GM23338 (cell line): ENCODE results near the gene CASP2. TPM values are rescaled to one million over a fixed set of nuclear protein-coding genes. Genes with fewer than 3 reads are reported as not detected.

Experiments used
- ATAC-seq: fragments of 200-7000 bp; cut with Tn5 transposase; 3 replicates; pipeline ENCODE4 v1.9.1; 2020
- DNase-seq: peaks from one replicate; pipeline ENCODE4 v3.0.0-alpha.2; 2015; ENCODE audit warnings: low spot score
- H2AFZ ChIP-seq: fragments of 200-600 bp; sonication (generic); 2 replicates; pipeline ENCODE4 v1.8.0; 2016; ENCODE audit warnings: antibody characterized with exemption, mild to moderate bottlenecking, moderate library complexity
- H3F3A ChIP-seq: fragments of 200-600 bp; sonication (generic); replicated peaks from 2 replicates; pipeline ENCODE4 v1.8.0; 2017; ENCODE audit warnings: antibody characterized with exemption, mixed run types, low read depth
- H3K27ac ChIP-seq: fragments of 200-600 bp; sonication (generic); 2 replicates; pipeline ENCODE4 v1.6.1; 2016; ENCODE audit warnings: low read depth
- H3K27me3 ChIP-seq: fragments of 200-600 bp; sonication (generic); 2 replicates; pipeline ENCODE4 v1.8.0; 2016; ENCODE audit warnings: mild to moderate bottlenecking, mixed run types, moderate library complexity; ENCODE audit not compliant: insufficient read depth
- H3K36me3 ChIP-seq: fragments of 200-600 bp; sonication (generic); 2 replicates; pipeline ENCODE4 v1.8.0; 2016; ENCODE audit warnings: mild to moderate bottlenecking; ENCODE audit not compliant: insufficient read depth
- H3K4me1 ChIP-seq: fragments of 200-600 bp; sonication (generic); 2 replicates; pipeline ENCODE4 v1.8.0; 2016; ENCODE audit warnings: mild to moderate bottlenecking, moderate library complexity; ENCODE audit not compliant: insufficient read depth
- H3K4me2 ChIP-seq: fragments of 200-600 bp; sonication (generic); 2 replicates; pipeline ENCODE4 v1.7.1; 2017; ENCODE audit warnings: mixed run types
- H3K4me3 ChIP-seq: fragments of 200-600 bp; sonication (generic); 2 replicates; pipeline ENCODE4 v1.6.1; 2016; ENCODE audit warnings: mixed run types
- H3K79me2 ChIP-seq: fragments of 200-600 bp; sonication (generic); replicated peaks from 2 replicates; pipeline ENCODE4 v1.8.0; 2017; ENCODE audit warnings: mild to moderate bottlenecking; ENCODE audit not compliant: insufficient read depth
- H3K9me2 ChIP-seq: fragments of 200-600 bp; sonication (generic); 2 replicates; pipeline ENCODE4 v1.8.0; 2017; ENCODE audit not compliant: insufficient read depth
- H4K20me1 ChIP-seq: fragments of 200-600 bp; sonication (generic); replicated peaks from 2 replicates; pipeline ENCODE4 v1.8.0; 2017; ENCODE audit warnings: mild to moderate bottlenecking; ENCODE audit not compliant: insufficient read depth
- H3K27ac Mint-ChIP-seq: 2 replicates; pipeline ENCODE4 v1.8.0; 2020; ENCODE audit warnings: inconsistent platforms, mild to moderate bottlenecking, moderate library complexity, mixed read lengths
- H3K27me3 Mint-ChIP-seq: 3 replicates; pipeline ENCODE4 v1.8.0; 2022; ENCODE audit warnings: low read depth, mild to moderate bottlenecking, moderate library complexity, mixed read lengths, inconsistent platforms; ENCODE audit not compliant: insufficient read depth, poor library complexity
- H3K36me3 Mint-ChIP-seq: 3 replicates; pipeline ENCODE4 v1.8.0; 2021; ENCODE audit warnings: low read depth, mild to moderate bottlenecking, inconsistent platforms, moderate library complexity, mixed read lengths
- H3K4me1 Mint-ChIP-seq: 3 replicates; pipeline ENCODE4 v1.8.0; 2020; ENCODE audit warnings: mild to moderate bottlenecking, inconsistent platforms, mixed read lengths
- H3K4me3 Mint-ChIP-seq: 3 replicates; pipeline ENCODE4 v1.8.0; 2021; ENCODE audit warnings: moderate library complexity, mild to moderate bottlenecking, inconsistent platforms, mixed read lengths
- H3K9me3 Mint-ChIP-seq: 3 replicates; pipeline ENCODE4 v1.8.0; 2020; ENCODE audit warnings: moderate library complexity, mild to moderate bottlenecking, inconsistent platforms, mixed read lengths
- CREB1 ChIP-seq: fragments of 250-450 bp; sonication (Bioruptor Pico); IDR thresholded peaks from 2 replicates; pipeline ENCODE4 v1.5.0; 2020; ENCODE audit warnings: low read depth, mild to moderate bottlenecking, moderate library complexity
- CTCF ChIP-seq, 2 experiments: fragments of 200-600 bp in 1 of 2; sonication (generic) in 1 of 2; conservative IDR thresholded peaks; 2 replicates each; pipeline versions ENCODE4 v1.5.1 to v1.6.1; 2016 to 2017; ENCODE audit warnings: antibody characterized with exemption in 2 of 2, low read depth in 2 of 2, mild to moderate bottlenecking in 2 of 2, moderate library complexity in 1 of 2
- ETS1 ChIP-seq: IDR thresholded peaks from 2 replicates; pipeline ENCODE4 v1.6.1; 2016; ENCODE audit warnings: antibody characterized with exemption
- EZH2 ChIP-seq: fragments of 200-600 bp; sonication (generic); IDR thresholded peaks from one replicate; pipeline ENCODE4 v1.8.0; 2017; ENCODE audit warnings: antibody characterized with exemption, mild to moderate bottlenecking, low read depth; ENCODE audit not compliant: unreplicated experiment
- EZH2phosphoT487 ChIP-seq: fragments of 200-600 bp; sonication (generic); IDR thresholded peaks from one replicate; pipeline ENCODE4 v1.8.1; 2018; ENCODE audit warnings: antibody characterized with exemption; ENCODE audit not compliant: unreplicated experiment
- NANOG ChIP-seq: IDR thresholded peaks from 2 replicates; pipeline ENCODE4 v1.6.1; 2016; ENCODE audit warnings: antibody characterized with exemption, borderline replicate concordance
- POLR2AphosphoS5 ChIP-seq: IDR thresholded peaks from 2 replicates; pipeline ENCODE4 v1.6.1; 2016; ENCODE audit warnings: antibody characterized with exemption, low read depth
- STAT1 ChIP-seq: IDR thresholded peaks from one replicate; pipeline ENCODE4 v1.6.1; 2016; ENCODE audit warnings: antibody characterized with exemption; ENCODE audit not compliant: unreplicated experiment
- ZNF114 ChIP-seq: fragments of 250-450 bp; sonication (Bioruptor Pico); IDR thresholded peaks from 2 replicates; pipeline ENCODE4 v1.5.0; 2020; ENCODE audit warnings: mild to moderate bottlenecking, moderate library complexity
- ZNF462 ChIP-seq: fragments of 250-450 bp; sonication (Bioruptor Pico); IDR thresholded peaks from 2 replicates; pipeline ENCODE4 v1.5.0; 2020; ENCODE audit warnings: mild to moderate bottlenecking, moderate library complexity
- polyA plus RNA-seq: library from polyadenylated mRNA; unstranded; fragments of >200 nt; fragmentation: Nextera tagmentation; extraction: Ambion mirVana; gene quantifications from 2 replicates; pipeline ENCODE4 v1.2.1, GENCODE V29; 2016
- total RNA-seq: library from RNA; depleted of rRNA; stranded (reverse); fragments of >200 nt; shearing (Covaris generic); gene quantifications from 2 replicates; pipeline ENCODE4 v1.2.3, GENCODE V29; 2014

CASP2 gene
- total and polyA plus RNA-seq, 2 experiments from 2014 or later: 17.7 to 21.8 TPM

- H3K36me3 ChIP-seq: no peaks in the 10 kb centered on the region
- Mint-ChIP-seq H3K27me3 (peaks cover 26% of the 10 kb centered on the region), H3K9me3 (peaks cover 6% of the 10 kb centered on the region; the same call in 2 of the 3 replicates), H3K4me1 (peaks cover 40% of the 10 kb centered on the region), H3K4me3 (no peak overlapping the region), H3K36me3 (peaks cover 25% of the 10 kb centered on the region; the same call in 2 of the 3 replicates), H3K27ac (no peak overlapping the region)
- no peak overlapping the region for H2AFZ ChIP-seq
- H3K4me2 ChIP-seq: no peak overlapping the region; the same call in 1 of the 2 replicates
- no peaks in the 10 kb centered on the region for H3K79me2 ChIP-seq
- no peak for TF ChIP-seq POLR2AphosphoS5
- TF ChIP-seq ETS1: no peak
- no peak for TF ChIP-seq CTCF (conservative IDR thresholded peaks at IDR 0.05; ENCODE audit: low read depth in 2 of 2)
- no peak for TF ChIP-seq NANOG
- TF ChIP-seq EZH2: no peak
- TF ChIP-seq ZNF114 (CRISPR knock-in tag): no peak
- TF ChIP-seq CREB1 (CRISPR knock-in tag): no peak
- TF ChIP-seq EZH2phosphoT487: no peak
- peaks cover 5% of the 10 kb centered on the region for H3K4me1 ChIP-seq
- H3F3A ChIP-seq: 0 out of 2 replicates have a peak, but pooled peaks cover 2% of the 10 kb centered on the region
- no peak for DNase-seq
- peak; percentile 11; the same call in 1 of the 3 replicates for ATAC-seq
- no peak overlapping the region for H3K27ac ChIP-seq
- no peaks in the 10 kb centered on the region for H3K9me2 ChIP-seq
- no peaks in the 10 kb centered on the region for H4K20me1 ChIP-seq
- H3K27me3 ChIP-seq: no peaks in the 10 kb centered on the region; the same call in 1 of the 2 replicates
- H3K4me3 ChIP-seq: no peak overlapping the region
Measured at GRCh38 chr7:143351060-143351459, 62.9 kb downstream of the CASP2 start.

GRCh38 chr7:143351574-143351973, 63.4 kb downstream of the CASP2 start:
- Histone ChIP-seq H3F3A (0 out of 2 replicates have a peak, but pooled peaks cover under 1% of the 10 kb centered on the region), H4K20me1 (no peaks in the 10 kb centered on the region), H3K4me1 (peaks cover under 1% of the 10 kb centered on the region; the same call in 1 of the 2 replicates), H3K79me2 (no peaks in the 10 kb centered on the region), H3K4me2 (no peak overlapping the region; the same call in 1 of the 2 replicates), H2AFZ (no peak overlapping the region), H3K27ac (no peak overlapping the region), H3K4me3 (no peak overlapping the region), H3K36me3 (no peaks in the 10 kb centered on the region), H3K9me2 (no peaks in the 10 kb centered on the region), H3K27me3 (no peaks in the 10 kb centered on the region; the same call in 1 of the 2 replicates)
- Mint-ChIP-seq H3K27me3 (peaks cover 22% of the 10 kb centered on the region), H3K4me1 (peaks cover 35% of the 10 kb centered on the region), H3K36me3 (peaks cover 30% of the 10 kb centered on the region), H3K9me3 (peaks cover 4% of the 10 kb centered on the region; the same call in 2 of the 3 replicates), H3K4me3 (no peak overlapping the region), H3K27ac (peak overlapping the region; percentile 50)
- DNase-seq: no peak
- ATAC-seq: no peak
- TF ChIP-seq ZNF462: no peak
- no peak for TF ChIP-seq EZH2phosphoT487
- TF ChIP-seq CTCF (conservative IDR thresholded peaks at IDR 0.05; ENCODE audit: low read depth in 2 of 2): no peak
- TF ChIP-seq STAT1: no peak
- TF ChIP-seq ZNF114 (CRISPR knock-in tag): no peak
- TF ChIP-seq NANOG: no peak
